HepG2 (cell line): ENCODE data around the gene NF2. TPM values are rescaled to one million over a fixed set of nuclear protein-coding genes. Genes with fewer than 3 reads are reported as not detected.
A peak's percentile ranks its signal among the peaks of the same experiment; 100 is the strongest.

Source experiments
- ARID3A ChIP-seq: IDR thresholded peaks from 2 replicates; pipeline ENCODE4 v1.6.1; 2012; ENCODE audit warnings: low read depth, low read length, improper control_type of control experiment
- CBX1 ChIP-seq: IDR thresholded peaks from one replicate; pipeline ENCODE4 v1.6.1; 2016; ENCODE audit warnings: antibody characterized with exemption, low read depth
- CREB1 ChIP-seq, 2 experiments: fragments of 450-650 bp in 1 of 2; IDR thresholded peaks; 2 replicates each; pipeline ENCODE4 v1.6.1; 2016 to 2017; ENCODE audit warnings: control low read depth in 1 of 2, mild to moderate bottlenecking in 1 of 2, missing compliant biosample characterization in 1 of 2, missing genetic modification characterization in 1 of 2
- CREM ChIP-seq, 2 experiments: sonication (generic) in 1 of 2; formaldehyde crosslinking in 1 of 2; IDR thresholded peaks; 2 replicates each; pipeline versions ENCODE4 v1.4.0 to v1.6.1; 2016 to 2020; ENCODE audit warnings: antibody characterized with exemption in 1 of 2, mild to moderate bottlenecking in 1 of 2, missing genetic modification reagents in 1 of 2
- DRAP1 ChIP-seq: IDR thresholded peaks from 2 replicates; pipeline ENCODE4 v1.6.1; 2016; ENCODE audit warnings: missing genetic modification reagents, missing compliant biosample characterization
- ELF3 ChIP-seq: IDR thresholded peaks from 2 replicates; pipeline ENCODE4 v1.6.1; 2016; ENCODE audit warnings: missing genetic modification reagents, missing compliant biosample characterization
- FOXA3 ChIP-seq: IDR thresholded peaks from 2 replicates; pipeline ENCODE4 v1.6.1; 2016; ENCODE audit warnings: missing genetic modification reagents, missing compliant biosample characterization
- GATAD2A ChIP-seq: IDR thresholded peaks from 2 replicates; pipeline ENCODE4 v1.6.1; 2016
- HDAC2 ChIP-seq: sonication (generic); formaldehyde crosslinking; IDR thresholded peaks from 2 replicates; pipeline ENCODE4 v1.4.0; 2020; ENCODE audit warnings: missing genetic modification reagents
- HNF4A ChIP-seq: sonication (generic); formaldehyde crosslinking; IDR thresholded peaks from 2 replicates; pipeline ENCODE4 v1.4.0; 2020; ENCODE audit warnings: missing genetic modification reagents
- MIER2 ChIP-seq: IDR thresholded peaks from 2 replicates; pipeline ENCODE4 v1.6.1; 2016; ENCODE audit warnings: missing biosample characterization, missing genetic modification reagents
- NR2C2 ChIP-seq: sonication (generic); formaldehyde crosslinking; IDR thresholded peaks from 2 replicates; pipeline ENCODE4 v1.4.0; 2020; ENCODE audit warnings: missing genetic modification reagents, mild to moderate bottlenecking, moderate library complexity, borderline replicate concordance
- PHF21A ChIP-seq: sonication (generic); formaldehyde crosslinking; IDR thresholded peaks from 2 replicates; pipeline ENCODE4 v1.5.0; 2020; ENCODE audit warnings: mild to moderate bottlenecking, missing genetic modification reagents
- POLR2A ChIP-seq, 2 experiments: IDR thresholded peaks; 2 replicates each; pipeline ENCODE4 v1.6.1; 2011; ENCODE audit warnings: low read depth in 2 of 2, low read length in 2 of 2, mild to moderate bottlenecking in 1 of 2, moderate library complexity in 1 of 2; ENCODE audit not compliant: insufficient read depth in 1 of 2
- POLR2G ChIP-seq: fragments of 200-400 bp; formaldehyde crosslinking; IDR thresholded peaks from 2 replicates; pipeline ENCODE4 v1.6.1; 2018; ENCODE audit warnings: mild to moderate bottlenecking, low read depth, low read length, moderate library complexity
- SALL1 ChIP-seq: sonication (generic); formaldehyde crosslinking; IDR thresholded peaks from 2 replicates; pipeline ENCODE4 v1.8.0; 2022; ENCODE audit warnings: mild to moderate bottlenecking, missing genetic modification reagents
- SAP130 ChIP-seq: IDR thresholded peaks from 2 replicates; pipeline ENCODE4 v1.6.1; 2016; ENCODE audit warnings: low read depth
- STAG1 ChIP-seq: sonication (generic); formaldehyde crosslinking; IDR thresholded peaks from 2 replicates; pipeline ENCODE4 v1.4.0; 2020; ENCODE audit warnings: missing genetic modification reagents
- TARDBP ChIP-seq: sonication (generic); formaldehyde crosslinking; IDR thresholded peaks from 2 replicates; pipeline ENCODE4 v1.8.0; 2022; ENCODE audit warnings: mild to moderate bottlenecking, missing genetic modification reagents
- ZNF224 ChIP-seq: sonication (generic); formaldehyde crosslinking; IDR thresholded peaks from 2 replicates; pipeline ENCODE4 v1.5.0; 2020; ENCODE audit warnings: mild to moderate bottlenecking, missing genetic modification reagents
- ZNF598 ChIP-seq: sonication (generic); formaldehyde crosslinking; IDR thresholded peaks from 2 replicates; pipeline ENCODE4 v1.5.1; 2020; ENCODE audit warnings: mild to moderate bottlenecking, missing genetic modification reagents, borderline replicate concordance
- ZNF772 ChIP-seq: sonication (generic); formaldehyde crosslinking; IDR thresholded peaks from 2 replicates; pipeline ENCODE4 v1.5.0; 2020; ENCODE audit warnings: mild to moderate bottlenecking, missing genetic modification reagents
- ZNF816 ChIP-seq: sonication (generic); formaldehyde crosslinking; IDR thresholded peaks from 2 replicates; pipeline ENCODE4 v1.8.0; 2022; ENCODE audit warnings: missing genetic modification reagents, mild to moderate bottlenecking, borderline replicate concordance
- polyA plus RNA-seq, 8 experiments: library from polyadenylated mRNA; depleted of rRNA in 3 of 8; stranded (reverse) in 7 of 8; unstranded in 1 of 8; fragments of >200 nt; fragmentation: Illumina TruSeq in 4 of 8; extraction: Trizol in 4 of 8; gene quantifications; 2 replicates each; pipeline versions ENCODE4 v1.2.1 to v1.2.3, GENCODE V29; 2011 to 2016; ENCODE audit warnings: low read depth in 4 of 8, missing spikeins in 1 of 8, mixed read lengths in 1 of 8; ENCODE audit not compliant: insufficient read depth in 1 of 8
- total RNA-seq, 5 experiments: library from RNA; depleted of rRNA; stranded (reverse); fragments of >200 nt; fragmentation: Illumina TruSeq; extraction: Trizol; gene quantifications; 2 replicates each; pipeline ENCODE4 v1.2.3, GENCODE V29; 2016; ENCODE audit warnings: low read depth in 1 of 5
- TF ChIP-seq, protein P1 (sequence below): sonication (generic); formaldehyde crosslinking; conservative IDR thresholded peaks from 2 replicates; pipeline ENCODE4 v1.4.0; 2020; ENCODE audit warnings: mild to moderate bottlenecking, missing genetic modification reagents, moderate library complexity
- TF ChIP-seq, protein P2 (sequence below): sonication (generic); formaldehyde crosslinking; IDR thresholded peaks from 2 replicates; pipeline ENCODE4 v1.5.1; 2020; ENCODE audit warnings: mild to moderate bottlenecking, missing genetic modification reagents, moderate library complexity

The NF2 gene
- total and polyA plus RNA-seq, 2 of the 13 experiments (the other 11 are each of a cell fraction or from before 2014, with no cell fraction given): 9.3 to 33.3 TPM

- TF ChIP-seq ARID3A: peak; percentile 82
- no peak for TF ChIP-seq ZNF816 (CRISPR knock-in tag)
- peak; percentile 33 for TF ChIP-seq SALL1
- peak; percentile 61 for TF ChIP-seq SAP130 (CRISPR knock-in tag)
- peak; percentile 40; the same call in 1 of the 2 replicates for TF ChIP-seq NR2C2 (CRISPR knock-in tag)
- TF ChIP-seq ZNF224: no peak
- TF ChIP-seq MIER2 (CRISPR knock-in tag): 0 out of 2 replicates have a peak, but pooled peaks have one; percentile 7
- TF ChIP-seq DRAP1: peak; percentile 44; the same call in 1 of the 2 replicates
- TF ChIP-seq CREM (IDR thresholded peaks at IDR 0.05): 0 out of 2 replicates have a peak, but pooled peaks have one; percentile 44
- TF ChIP-seq CREM (CRISPR knock-in tag; IDR thresholded peaks at IDR 0.05): no peak
- TF ChIP-seq ELF3 (CRISPR knock-in tag): 0 out of 2 replicates have a peak, but pooled peaks have one; percentile 12
- no peak for TF ChIP-seq CREB1 (IDR thresholded peaks at IDR 0.05)
- peak; percentile 14; the same call in 1 of the 2 replicates for TF ChIP-seq CREB1 (CRISPR knock-in tag; IDR thresholded peaks at IDR 0.05)
- TF ChIP-seq TARDBP (CRISPR knock-in tag): 0 out of 2 replicates have a peak, but pooled peaks have one; percentile 17
- TF ChIP-seq HNF4A (CRISPR knock-in tag): peak; percentile 83
- peak; percentile 63 for TF ChIP-seq GATAD2A (CRISPR knock-in tag)
- TF ChIP-seq PHF21A (CRISPR knock-in tag): peak; percentile 51; the same call in 1 of the 2 replicates
- TF ChIP-seq, protein P1, sequence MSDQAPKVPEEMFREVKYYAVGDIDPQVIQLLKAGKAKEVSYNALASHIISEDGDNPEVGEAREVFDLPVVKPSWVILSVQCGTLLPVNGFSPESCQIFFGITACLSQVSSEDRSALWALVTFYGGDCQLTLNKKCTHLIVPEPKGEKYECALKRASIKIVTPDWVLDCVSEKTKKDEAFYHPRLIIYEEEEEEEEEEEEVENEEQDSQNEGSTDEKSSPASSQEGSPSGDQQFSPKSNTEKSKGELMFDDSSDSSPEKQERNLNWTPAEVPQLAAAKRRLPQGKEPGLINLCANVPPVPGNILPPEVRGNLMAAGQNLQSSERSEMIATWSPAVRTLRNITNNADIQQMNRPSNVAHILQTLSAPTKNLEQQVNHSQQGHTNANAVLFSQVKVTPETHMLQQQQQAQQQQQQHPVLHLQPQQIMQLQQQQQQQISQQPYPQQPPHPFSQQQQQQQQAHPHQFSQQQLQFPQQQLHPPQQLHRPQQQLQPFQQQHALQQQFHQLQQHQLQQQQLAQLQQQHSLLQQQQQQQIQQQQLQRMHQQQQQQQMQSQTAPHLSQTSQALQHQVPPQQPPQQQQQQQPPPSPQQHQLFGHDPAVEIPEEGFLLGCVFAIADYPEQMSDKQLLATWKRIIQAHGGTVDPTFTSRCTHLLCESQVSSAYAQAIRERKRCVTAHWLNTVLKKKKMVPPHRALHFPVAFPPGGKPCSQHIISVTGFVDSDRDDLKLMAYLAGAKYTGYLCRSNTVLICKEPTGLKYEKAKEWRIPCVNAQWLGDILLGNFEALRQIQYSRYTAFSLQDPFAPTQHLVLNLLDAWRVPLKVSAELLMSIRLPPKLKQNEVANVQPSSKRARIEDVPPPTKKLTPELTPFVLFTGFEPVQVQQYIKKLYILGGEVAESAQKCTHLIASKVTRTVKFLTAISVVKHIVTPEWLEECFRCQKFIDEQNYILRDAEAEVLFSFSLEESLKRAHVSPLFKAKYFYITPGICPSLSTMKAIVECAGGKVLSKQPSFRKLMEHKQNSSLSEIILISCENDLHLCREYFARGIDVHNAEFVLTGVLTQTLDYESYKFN (CRISPR knock-in tag): peak; percentile 91
- TF ChIP-seq ZNF598: no peak
- TF ChIP-seq, protein P2, sequence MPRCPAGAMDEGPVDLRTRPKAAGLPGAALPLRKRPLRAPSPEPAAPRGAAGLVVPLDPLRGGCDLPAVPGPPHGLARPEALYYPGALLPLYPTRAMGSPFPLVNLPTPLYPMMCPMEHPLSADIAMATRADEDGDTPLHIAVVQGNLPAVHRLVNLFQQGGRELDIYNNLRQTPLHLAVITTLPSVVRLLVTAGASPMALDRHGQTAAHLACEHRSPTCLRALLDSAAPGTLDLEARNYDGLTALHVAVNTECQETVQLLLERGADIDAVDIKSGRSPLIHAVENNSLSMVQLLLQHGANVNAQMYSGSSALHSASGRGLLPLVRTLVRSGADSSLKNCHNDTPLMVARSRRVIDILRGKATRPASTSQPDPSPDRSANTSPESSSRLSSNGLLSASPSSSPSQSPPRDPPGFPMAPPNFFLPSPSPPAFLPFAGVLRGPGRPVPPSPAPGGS (CRISPR knock-in tag): no peak
- no peak for TF ChIP-seq ZNF772
- TF ChIP-seq POLR2G: peak; percentile 64
- TF ChIP-seq POLR2A (IDR thresholded peaks at IDR 0.05; ENCODE audit: insufficient read depth in 1 of 2, low read depth in 2 of 2, low read length in 2 of 2): peak; percentile 43 to 52; a peak in 2 of 4 replicates
- TF ChIP-seq STAG1 (CRISPR knock-in tag): no peak
- peak; percentile 43 for TF ChIP-seq FOXA3 (CRISPR knock-in tag)
- TF ChIP-seq HDAC2 (CRISPR knock-in tag): peak; percentile 46; the same call in 1 of the 2 replicates
- peak; percentile 44 for TF ChIP-seq CBX1
Measured at GRCh38 chr22:29574762-29575450, 28.5 kb upstream of the NF2 start (continued).
